HepG2 (cell line): ENCODE results near the gene FAM89B. TPM values are rescaled to one million over a fixed set of nuclear protein-coding genes. Genes with fewer than 3 reads are reported as not detected.

Source experiments
- BRD4 ChIP-seq: sonication (generic); formaldehyde crosslinking; IDR thresholded peaks from 2 replicates; pipeline ENCODE4 v1.4.0; 2020; ENCODE audit warnings: missing genetic modification reagents
- CBX2 ChIP-seq, 2 experiments: fragments of 200-600 bp in 1 of 2; sonication (generic); formaldehyde crosslinking in 1 of 2; IDR thresholded peaks; 2 replicates each; pipeline versions ENCODE4 v1.7.0 to v1.8.1; 2018 to 2022; ENCODE audit warnings: low read depth in 2 of 2, low read length in 1 of 2, mild to moderate bottlenecking in 1 of 2, missing genetic modification reagents in 1 of 2
- CHD2 ChIP-seq: IDR thresholded peaks from 2 replicates; pipeline ENCODE4 v1.6.1; 2011; ENCODE audit warnings: low read depth, low read length, improper control_type of control experiment
- DNMT1 ChIP-seq: sonication (generic); formaldehyde crosslinking; IDR thresholded peaks from 2 replicates; pipeline ENCODE4 v1.5.1; 2020; ENCODE audit warnings: mild to moderate bottlenecking, missing genetic modification reagents
- FOSL2 ChIP-seq: sonication (generic); formaldehyde crosslinking; IDR thresholded peaks from 2 replicates; pipeline ENCODE4 v1.4.0; 2020; ENCODE audit warnings: missing genetic modification reagents
- HIC2 ChIP-seq: sonication (generic); formaldehyde crosslinking; IDR thresholded peaks from 2 replicates; pipeline ENCODE4 v1.9.0; 2022; ENCODE audit warnings: low read depth, missing genetic modification reagents
- HNRNPLL ChIP-seq: fragments of 200-400 bp; formaldehyde crosslinking; IDR thresholded peaks from 2 replicates; pipeline ENCODE4 v1.6.1; 2017; ENCODE audit warnings: mild to moderate bottlenecking, low read depth, low read length; ENCODE audit not compliant: poor library complexity, severe bottlenecking
- KMT2B ChIP-seq: IDR thresholded peaks from 2 replicates; pipeline ENCODE4 v1.6.1; 2016; ENCODE audit warnings: missing genetic modification reagents, missing compliant biosample characterization
- MED1 ChIP-seq: sonication (generic); formaldehyde crosslinking; IDR thresholded peaks from 2 replicates; pipeline ENCODE4 v1.4.0; 2020; ENCODE audit warnings: missing genetic modification reagents
- MXD3 ChIP-seq: IDR thresholded peaks from 2 replicates; pipeline ENCODE4 v1.6.1; 2016; ENCODE audit warnings: mild to moderate bottlenecking, missing biosample characterization, missing genetic modification reagents
- NR0B2 ChIP-seq: sonication (generic); formaldehyde crosslinking; IDR thresholded peaks from 2 replicates; pipeline ENCODE4 v1.4.0; 2020; ENCODE audit warnings: mild to moderate bottlenecking, missing genetic modification reagents
- SRSF9 ChIP-seq: fragments of 200-400 bp; formaldehyde crosslinking; IDR thresholded peaks from 2 replicates; pipeline ENCODE4 v1.6.1; 2018; ENCODE audit warnings: borderline replicate concordance, mild to moderate bottlenecking, low read depth, low read length; ENCODE audit not compliant: insufficient read depth, poor library complexity, severe bottlenecking
- SSRP1 ChIP-seq: IDR thresholded peaks from 2 replicates; pipeline ENCODE4 v1.6.1; 2016; ENCODE audit warnings: control low read depth
- TARDBP ChIP-seq: sonication (generic); formaldehyde crosslinking; IDR thresholded peaks from 2 replicates; pipeline ENCODE4 v1.8.0; 2022; ENCODE audit warnings: mild to moderate bottlenecking, missing genetic modification reagents
- TOPORS ChIP-seq: sonication (generic); formaldehyde crosslinking; IDR thresholded peaks from 2 replicates; pipeline ENCODE4 v1.8.0; 2023; ENCODE audit warnings: mild to moderate bottlenecking, missing genetic modification reagents
- ZBTB4 ChIP-seq: sonication (generic); formaldehyde crosslinking; IDR thresholded peaks from 2 replicates; pipeline ENCODE4 v1.4.0; 2020; ENCODE audit warnings: missing genetic modification reagents, mild to moderate bottlenecking, borderline replicate concordance
- ZBTB7A ChIP-seq: sonication (generic); formaldehyde crosslinking; IDR thresholded peaks from 2 replicates; pipeline ENCODE4 v1.8.0; 2022; ENCODE audit warnings: mild to moderate bottlenecking, missing genetic modification reagents
- ZBTB7B ChIP-seq: sonication (generic); formaldehyde crosslinking; IDR thresholded peaks from 2 replicates; pipeline ENCODE4 v1.4.0; 2020; ENCODE audit warnings: missing genetic modification reagents
- ZFP36 ChIP-seq: fragments of 150-350 bp; IDR thresholded peaks from 2 replicates; pipeline ENCODE4 v1.6.1; 2018; ENCODE audit warnings: borderline replicate concordance, low read length, low read depth; ENCODE audit not compliant: partially characterized antibody
- ZFP82 ChIP-seq: sonication (generic); formaldehyde crosslinking; IDR thresholded peaks from 2 replicates; pipeline ENCODE4 v1.5.1; 2020; ENCODE audit warnings: mild to moderate bottlenecking, missing genetic modification reagents, borderline replicate concordance
- ZFY ChIP-seq: sonication (generic); formaldehyde crosslinking; IDR thresholded peaks from 2 replicates; pipeline ENCODE4 v1.4.0; 2020; ENCODE audit warnings: missing genetic modification reagents
- ZNF232 ChIP-seq: sonication (generic); formaldehyde crosslinking; IDR thresholded peaks from 2 replicates; pipeline ENCODE4 v1.4.0; 2020; ENCODE audit warnings: missing genetic modification reagents, borderline replicate concordance
- ZNF235 ChIP-seq: sonication (generic); formaldehyde crosslinking; IDR thresholded peaks from 2 replicates; pipeline ENCODE4 v1.8.1; 2023; ENCODE audit warnings: mild to moderate bottlenecking, missing genetic modification reagents, borderline replicate concordance
- ZNF441 ChIP-seq: sonication (generic); formaldehyde crosslinking; IDR thresholded peaks from 2 replicates; pipeline ENCODE4 v1.7.0; 2021; ENCODE audit warnings: missing genetic modification reagents, borderline replicate concordance
- ZSCAN30 ChIP-seq: sonication (generic); formaldehyde crosslinking; IDR thresholded peaks from 2 replicates; pipeline ENCODE4 v1.5.0; 2020; ENCODE audit warnings: mild to moderate bottlenecking, missing genetic modification reagents
- polyA plus RNA-seq, 8 experiments: library from polyadenylated mRNA; depleted of rRNA in 3 of 8; stranded (reverse) in 7 of 8; unstranded in 1 of 8; fragments of >200 nt; fragmentation: Illumina TruSeq in 4 of 8; extraction: Trizol in 4 of 8; gene quantifications; 2 replicates each; pipeline versions ENCODE4 v1.2.1 to v1.2.3, GENCODE V29; 2011 to 2016; ENCODE audit warnings: low read depth in 4 of 8, missing spikeins in 1 of 8, mixed read lengths in 1 of 8; ENCODE audit not compliant: insufficient read depth in 1 of 8
- total RNA-seq, 5 experiments: library from RNA; depleted of rRNA; stranded (reverse); fragments of >200 nt; fragmentation: Illumina TruSeq; extraction: Trizol; gene quantifications; 2 replicates each; pipeline ENCODE4 v1.2.3, GENCODE V29; 2016; ENCODE audit warnings: low read depth in 1 of 5

The FAM89B gene
- total and polyA plus RNA-seq, 2 of the 13 experiments (the other 11 are each of a cell fraction or from before 2014, with no cell fraction given) = 5.7 to 8.0 TPM

GRCh38 chr11:65555693-65556231 is 16.6 kb upstream of the FAM89B start (continued):
- no peak for TF ChIP-seq ZBTB4
- peak; percentile 89 for TF ChIP-seq FOSL2
- TF ChIP-seq HIC2 (CRISPR knock-in tag) = peak; percentile 85
- peak; percentile 29 for TF ChIP-seq HNRNPLL
- TF ChIP-seq CHD2 = no peak
- no peak for TF ChIP-seq ZBTB7A
- no peak for TF ChIP-seq BRD4 (CRISPR knock-in tag)
- no peak for TF ChIP-seq DNMT1 (CRISPR knock-in tag)
- TF ChIP-seq ZFY (CRISPR knock-in tag) = peak; percentile 51; the same call in 1 of the 2 replicates
- TF ChIP-seq ZNF235 (CRISPR knock-in tag) = no peak
- TF ChIP-seq TARDBP (CRISPR knock-in tag) = no peak
- TF ChIP-seq MXD3 = no peak
- no peak for TF ChIP-seq ZNF232 (CRISPR knock-in tag)
- peak; percentile 58; the same call in 1 of the 2 replicates for TF ChIP-seq MED1 (CRISPR knock-in tag)
- no peak for TF ChIP-seq NR0B2
- no peak for TF ChIP-seq KMT2B (CRISPR knock-in tag)
- TF ChIP-seq SSRP1 (CRISPR knock-in tag) = no peak
- TF ChIP-seq CBX2 (IDR thresholded peaks at IDR 0.05; ENCODE audit: low read depth, low read length) = no peak
- TF ChIP-seq CBX2 (CRISPR knock-in tag; IDR thresholded peaks at IDR 0.05; ENCODE audit: low read depth) = no peak
- no peak for TF ChIP-seq ZNF441 (CRISPR knock-in tag)
- TF ChIP-seq SRSF9 = no peak
- no peak for TF ChIP-seq ZSCAN30 (CRISPR knock-in tag)
- no peak for TF ChIP-seq ZFP36
- peak; percentile 59; the same call in 1 of the 2 replicates for TF ChIP-seq ZBTB7B (CRISPR knock-in tag)
- no peak for TF ChIP-seq TOPORS
- no peak for TF ChIP-seq ZFP82 (CRISPR knock-in tag)
